ENCODE data around the gene WDR6.

The WDR6 gene

GRCh38 chr3:49007068-49007770 lies at the start of gene WDR6:
TSS of gene WDR6 (plus strand) at chr3:49007391. CDS start at chr3:49007432, 41 bp downstream.
- peak; percentile 96 for DNase-seq (ENCODE audit: insufficient read length, low spot score)
- FAIRE-seq, result peak; percentile 97

- FAIRE-seq, result no peak
- DNase-seq (ENCODE audit: insufficient read length, low spot score), result no peak
Measured at GRCh38 chr3:48960841-48961413, 46.3 kb upstream of the WDR6 start.

- no peak for FAIRE-seq
Measured at GRCh38 chr3:48962340-48962739, 44.9 kb upstream of the WDR6 start.

GRCh38 chr3:48962939-48963338 lies 44.3 kb upstream of the WDR6 start:
- FAIRE-seq, result no peak
- DNase-seq (ENCODE audit: insufficient read length, low spot score), result no peak

More at GRCh38 chr3:48962340-48962739, 44.9 kb upstream of the WDR6 start:
- no peak for DNase-seq (ENCODE audit: insufficient read length, low spot score)

- FAIRE-seq (no peak), DNase-seq (ENCODE audit: insufficient read length, low spot score) (no peak)
Measured at GRCh38 chr3:48963591-48963990, 43.6 kb upstream of the WDR6 start.

GRCh38 chr3:48966367-48966766 lies 40.8 kb upstream of the WDR6 start:
- DNase-seq (ENCODE audit: insufficient read length, low spot score), result no peak
- FAIRE-seq, result no peak

- no peak for FAIRE-seq
Measured at GRCh38 chr3:48966876-48967361, 40.3 kb upstream of the WDR6 start.

GRCh38 chr3:48970586-48970985 lies 36.6 kb upstream of the WDR6 start:
- no peak for FAIRE-seq
- no peak for DNase-seq (ENCODE audit: insufficient read length, low spot score)

More at GRCh38 chr3:48966876-48967361, 40.3 kb upstream of the WDR6 start:
- DNase-seq (ENCODE audit: insufficient read length, low spot score), result no peak

GRCh38 chr3:48974076-48974864 lies 32.9 kb upstream of the WDR6 start:
- FAIRE-seq (no peak), DNase-seq (ENCODE audit: insufficient read length, low spot score) (no peak)

- DNase-seq (ENCODE audit: insufficient read length, low spot score) (no peak), FAIRE-seq (no peak)
Measured at GRCh38 chr3:48979451-48979850, 27.7 kb upstream of the WDR6 start.

GRCh38 chr3:48980295-48980694 lies 26.9 kb upstream of the WDR6 start:
- FAIRE-seq, result no peak
- no peak for DNase-seq (ENCODE audit: insufficient read length, low spot score)

GRCh38 chr3:48982016-48982415 lies 25.2 kb upstream of the WDR6 start:
- FAIRE-seq (no peak), DNase-seq (ENCODE audit: insufficient read length, low spot score) (no peak)

- DNase-seq (ENCODE audit: insufficient read length, low spot score), result no peak
- peak; percentile 9 for FAIRE-seq
Measured at GRCh38 chr3:48982686-48983085, 24.5 kb upstream of the WDR6 start.

- FAIRE-seq, result no peak
- no peak for DNase-seq (ENCODE audit: insufficient read length, low spot score)
Measured at GRCh38 chr3:48983096-48983495, 24.1 kb upstream of the WDR6 start.

- no peak for DNase-seq (ENCODE audit: insufficient read length, low spot score)
- peak; percentile 38 for FAIRE-seq
Measured at GRCh38 chr3:48984663-48985062, 22.5 kb upstream of the WDR6 start.

GRCh38 chr3:48985831-48986376 lies 21.3 kb upstream of the WDR6 start:
- DNase-seq (ENCODE audit: insufficient read length, low spot score) (no peak), FAIRE-seq (no peak)

GRCh38 chr3:48989126-48989795 lies 17.9 kb upstream of the WDR6 start:
- DNase-seq (ENCODE audit: insufficient read length, low spot score) (peak; percentile 45), FAIRE-seq (peak; percentile 95)

- FAIRE-seq (no peak), DNase-seq (ENCODE audit: insufficient read length, low spot score) (peak; percentile 90)
Measured at GRCh38 chr3:48989796-48990635, 17.2 kb upstream of the WDR6 start, which contains the start of gene P4HTM. TSS of gene P4HTM (plus strand) at chr3:48990241. CDS start at chr3:48990257, 16 bp downstream.

GRCh38 chr3:48990636-48991469 lies 16.3 kb upstream of the WDR6 start:
- DNase-seq (ENCODE audit: insufficient read length, low spot score) (peak; percentile 27), FAIRE-seq (no peak)
